ENCODE results near the gene ATP1A2.

ATP1A2 gene

GRCh38 chr1:160115545-160116282, at the start of gene ATP1A2:
TSS of gene ATP1A2 (plus strand) at chr1:160115759. CDS start at chr1:160115862, 103 bp downstream.
- DNase-seq, result no peak

GRCh38 chr1:160066829-160067745, 48.5 kb upstream of the ATP1A2 start:
- no peak for DNase-seq

- no peak for DNase-seq
Measured at GRCh38 chr1:160068225-160068624, 47.3 kb upstream of the ATP1A2 start.

GRCh38 chr1:160069460-160070231, 45.9 kb upstream of the ATP1A2 start, which contains the start of gene KCNJ10:
TSS of gene KCNJ10 (minus strand) at chr1:160070160. CDS start at chr1:160042532, 27,628 bp downstream.
- no peak for DNase-seq

- DNase-seq, result no peak
Measured at GRCh38 chr1:160070243-160071163, 45.1 kb upstream of the ATP1A2 start.

- no peak for DNase-seq
Measured at GRCh38 chr1:160071289-160071688, 44.3 kb upstream of the ATP1A2 start.

DNA sequence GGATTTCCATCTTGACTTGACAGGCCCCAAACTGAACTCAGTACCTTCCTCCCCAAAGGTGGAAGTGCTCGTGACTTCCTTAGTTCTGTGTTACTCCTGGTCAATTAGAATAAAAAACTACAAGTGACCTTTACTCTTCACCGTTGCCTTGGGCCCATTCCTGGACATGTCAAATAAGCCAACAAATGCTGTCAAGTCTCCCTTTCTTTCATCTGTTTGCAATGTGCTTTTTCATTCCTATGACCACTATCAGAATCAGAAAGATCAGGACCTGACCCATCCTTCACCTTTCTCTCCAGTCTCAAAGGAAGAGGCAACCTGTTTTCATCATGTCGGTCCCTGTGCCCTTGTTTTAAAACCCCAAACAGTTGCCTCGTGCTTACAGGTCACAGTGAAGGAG, 40.7 kb upstream of the ATP1A2 start:
- DNase-seq, result no peak

GRCh38 chr1:160075836-160076235, 39.7 kb upstream of the ATP1A2 start:
- DNase-seq, result no peak

DNA sequence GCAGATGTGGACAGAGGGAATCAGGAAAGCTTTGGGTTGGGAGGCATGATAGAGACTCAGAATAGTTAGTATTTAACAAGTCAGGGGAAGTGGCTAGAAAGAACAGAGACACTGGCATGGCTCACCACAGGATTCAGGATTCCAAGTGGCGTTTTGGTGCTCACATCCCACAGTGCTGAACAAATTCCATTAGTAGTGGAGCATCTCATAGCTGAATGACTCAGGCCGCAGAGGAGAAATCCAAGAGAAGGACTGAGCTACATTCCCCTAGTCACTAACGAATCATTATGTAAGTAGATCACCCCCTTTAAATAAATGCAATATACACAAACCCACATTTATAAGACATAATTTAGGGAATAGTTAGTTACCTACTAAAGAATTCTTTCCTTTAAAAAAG, 39.3 kb upstream of the ATP1A2 start:
- no peak for DNase-seq

DNA sequence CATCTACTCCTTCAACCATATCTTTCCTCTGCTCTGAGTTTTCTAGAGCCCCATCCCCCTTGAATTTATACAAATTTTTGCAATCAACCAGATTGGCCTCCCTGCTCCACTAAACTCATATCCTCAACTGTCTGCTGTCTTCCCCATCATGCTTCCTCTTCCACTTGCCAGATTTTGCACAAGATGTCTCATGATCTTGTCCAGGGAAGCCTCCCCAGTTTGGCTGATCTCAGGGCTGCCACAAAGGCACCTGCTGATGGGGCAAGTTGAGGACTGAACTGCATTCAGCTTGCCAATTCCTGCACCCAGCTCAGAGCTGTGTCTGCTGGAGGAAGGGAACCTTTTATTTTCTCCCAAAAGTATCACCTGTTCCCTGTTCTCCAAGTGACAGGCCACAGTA, 38.1 kb upstream of the ATP1A2 start:
- DNase-seq, result no peak

DNA sequence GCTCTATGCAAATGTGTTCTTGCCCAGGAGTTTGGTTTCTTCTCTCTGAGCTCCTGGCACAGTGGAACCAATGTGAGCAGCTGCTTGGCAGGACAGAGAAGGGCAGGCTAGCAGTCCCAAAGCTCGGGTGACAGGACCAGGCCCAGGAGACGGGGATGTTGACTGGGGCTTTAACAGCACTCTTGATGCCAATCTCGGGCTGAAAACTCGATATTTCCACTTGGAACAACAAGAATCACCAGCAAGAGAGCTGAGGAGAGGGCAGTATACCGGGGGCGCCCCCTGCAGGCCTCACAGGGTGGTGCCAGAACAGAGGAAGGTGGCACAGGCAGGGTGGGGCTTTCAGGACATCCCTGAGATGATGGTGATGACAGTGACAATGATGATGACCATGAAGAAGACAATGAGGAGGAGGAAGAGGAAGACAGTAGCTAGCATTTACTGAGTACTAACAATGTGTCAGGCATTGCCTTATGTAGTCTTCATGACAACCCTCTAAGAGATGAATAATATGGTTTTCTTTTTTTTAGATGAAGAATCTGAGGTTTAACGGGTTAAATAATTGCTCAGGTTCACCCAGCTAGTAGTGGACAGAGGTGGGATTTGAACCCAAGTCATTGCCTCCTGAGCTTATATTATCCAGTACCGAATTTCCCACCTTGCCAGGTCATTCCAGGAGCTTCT, 36.9 kb upstream of the ATP1A2 start:
- DNase-seq, result no peak

DNA sequence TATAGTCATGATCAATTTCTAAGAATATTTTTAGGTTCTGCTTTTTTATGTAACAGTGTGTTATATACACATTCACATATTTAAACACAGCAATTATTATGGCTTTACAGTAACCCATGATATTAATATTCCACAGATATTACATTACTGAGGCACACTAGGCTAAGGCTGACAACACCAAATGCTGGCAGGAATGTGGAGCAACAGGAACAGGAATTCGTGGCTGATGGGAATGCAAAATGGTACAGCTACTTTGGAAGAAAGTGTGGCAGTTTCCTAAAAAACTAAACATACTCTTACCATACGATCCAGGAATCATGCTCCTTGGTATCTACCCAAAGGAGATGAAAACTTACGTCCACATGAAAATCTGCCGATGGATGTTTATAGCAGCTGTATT, 36.1 kb upstream of the ATP1A2 start:
- DNase-seq, result no peak

GRCh38 chr1:160080381-160081100, 35.0 kb upstream of the ATP1A2 start:
- no peak for DNase-seq

GRCh38 chr1:160081261-160081936, 34.2 kb upstream of the ATP1A2 start, which contains the start of gene KCNJ9:
TSS of gene KCNJ9 (plus strand) at chr1:160081538. CDS start at chr1:160084031, 2,493 bp downstream.
- DNase-seq, result no peak

DNA sequence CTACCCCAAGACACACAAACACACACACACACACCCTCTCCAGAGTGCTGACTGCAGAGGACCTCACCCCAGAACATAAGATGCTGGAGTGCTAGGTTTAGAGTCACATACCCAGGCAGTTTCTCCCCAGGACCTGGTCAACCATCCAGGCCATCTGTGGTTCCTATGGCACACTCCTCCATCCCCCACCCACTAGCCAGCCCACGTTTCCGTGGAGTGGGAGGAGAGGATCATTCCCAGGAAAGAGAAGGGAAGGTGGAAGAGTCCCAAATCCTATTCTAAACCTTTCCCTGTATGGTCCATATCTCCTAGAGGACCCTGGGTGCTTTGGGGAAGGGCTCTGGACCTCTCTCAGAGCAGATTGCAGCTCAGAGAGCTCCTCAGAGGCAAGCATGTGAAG, 33.1 kb upstream of the ATP1A2 start:
- DNase-seq, result no peak

DNA sequence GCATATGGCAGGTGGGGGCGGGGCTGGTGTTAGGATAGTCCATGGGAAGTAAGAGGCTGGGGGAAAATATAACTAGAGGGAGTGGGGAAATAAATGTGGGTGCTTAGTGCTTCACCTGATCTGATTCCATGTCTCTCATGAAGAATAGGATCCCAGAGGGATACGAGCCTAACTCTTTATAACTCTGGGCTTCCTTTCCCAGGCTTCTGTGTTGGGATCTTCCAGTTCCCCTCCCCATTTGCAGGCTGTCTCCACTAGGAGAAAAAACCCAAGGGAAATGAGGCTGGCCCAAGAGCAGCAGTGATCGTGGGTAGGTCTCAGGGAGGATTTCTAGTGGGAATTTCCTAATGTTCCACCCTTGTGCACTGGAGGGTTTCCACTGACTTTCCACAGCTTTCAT, 32.6 kb upstream of the ATP1A2 start:
- no peak for DNase-seq

DNA sequence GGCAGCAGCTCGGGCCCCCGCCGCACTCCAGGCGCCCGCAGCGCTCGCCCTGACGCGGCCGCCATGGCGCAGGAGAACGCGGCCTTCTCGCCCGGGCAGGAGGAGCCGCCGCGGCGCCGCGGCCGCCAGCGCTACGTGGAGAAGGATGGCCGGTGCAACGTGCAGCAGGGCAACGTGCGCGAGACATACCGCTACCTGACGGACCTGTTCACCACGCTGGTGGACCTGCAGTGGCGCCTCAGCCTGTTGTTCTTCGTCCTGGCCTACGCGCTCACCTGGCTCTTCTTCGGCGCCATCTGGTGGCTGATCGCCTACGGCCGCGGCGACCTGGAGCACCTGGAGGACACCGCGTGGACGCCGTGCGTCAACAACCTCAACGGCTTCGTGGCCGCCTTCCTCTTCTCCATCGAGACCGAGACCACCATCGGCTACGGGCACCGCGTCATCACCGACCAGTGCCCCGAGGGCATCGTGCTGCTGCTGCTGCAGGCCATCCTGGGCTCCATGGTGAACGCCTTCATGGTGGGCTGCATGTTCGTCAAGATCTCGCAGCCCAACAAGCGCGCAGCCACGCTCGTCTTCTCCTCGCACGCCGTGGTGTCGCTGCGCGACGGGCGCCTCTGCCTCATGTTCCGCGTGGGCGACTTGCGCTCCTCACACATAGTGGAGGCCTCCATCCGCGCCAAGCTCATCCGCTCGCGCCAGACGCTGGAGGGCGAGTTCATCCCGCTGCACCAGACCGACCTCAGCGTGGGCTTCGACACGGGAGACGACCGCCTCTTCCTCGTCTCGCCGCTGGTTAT, 31.4 kb upstream of the ATP1A2 start:
- DNase-seq, result no peak

DNA sequence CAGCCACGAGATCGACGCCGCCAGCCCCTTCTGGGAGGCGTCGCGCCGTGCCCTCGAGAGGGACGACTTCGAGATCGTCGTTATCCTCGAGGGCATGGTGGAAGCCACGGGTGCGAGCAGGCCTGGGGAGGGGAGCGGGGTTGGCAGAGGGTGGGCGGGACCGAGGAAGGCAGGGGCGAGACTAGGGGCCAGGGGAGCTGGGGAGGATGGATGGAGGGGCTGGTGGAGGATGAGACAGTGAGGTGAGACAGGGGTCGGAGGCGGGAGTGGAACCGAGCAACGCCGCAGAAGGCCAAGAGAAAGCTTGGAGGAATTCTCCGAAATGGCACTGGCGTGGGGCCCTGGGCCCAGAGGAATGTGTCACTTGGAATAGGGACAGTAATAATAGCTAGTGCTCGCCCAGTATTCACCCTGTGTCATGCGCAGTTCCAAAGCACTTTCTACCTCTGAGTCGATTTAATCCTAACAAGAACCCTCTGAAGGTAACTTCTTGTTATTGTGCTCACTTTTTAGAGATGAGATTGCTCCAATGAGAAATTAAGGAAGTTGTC, 30.7 kb upstream of the ATP1A2 start:
- DNase-seq, result no peak

Measured in cortex of kidney (tissue), 1 donor.